ENCODE results near the gene ACVRL1. TPM values are rescaled to one million over a fixed set of nuclear protein-coding genes. Genes with fewer than 3 reads are reported as not detected.

Gene ACVRL1
- 100 to 1,000 TPM in 1 of 4 donors, 10 to 100 TPM in 3; 46.4 to 169 (median 56.8) TPM for total RNA-seq

DNA sequence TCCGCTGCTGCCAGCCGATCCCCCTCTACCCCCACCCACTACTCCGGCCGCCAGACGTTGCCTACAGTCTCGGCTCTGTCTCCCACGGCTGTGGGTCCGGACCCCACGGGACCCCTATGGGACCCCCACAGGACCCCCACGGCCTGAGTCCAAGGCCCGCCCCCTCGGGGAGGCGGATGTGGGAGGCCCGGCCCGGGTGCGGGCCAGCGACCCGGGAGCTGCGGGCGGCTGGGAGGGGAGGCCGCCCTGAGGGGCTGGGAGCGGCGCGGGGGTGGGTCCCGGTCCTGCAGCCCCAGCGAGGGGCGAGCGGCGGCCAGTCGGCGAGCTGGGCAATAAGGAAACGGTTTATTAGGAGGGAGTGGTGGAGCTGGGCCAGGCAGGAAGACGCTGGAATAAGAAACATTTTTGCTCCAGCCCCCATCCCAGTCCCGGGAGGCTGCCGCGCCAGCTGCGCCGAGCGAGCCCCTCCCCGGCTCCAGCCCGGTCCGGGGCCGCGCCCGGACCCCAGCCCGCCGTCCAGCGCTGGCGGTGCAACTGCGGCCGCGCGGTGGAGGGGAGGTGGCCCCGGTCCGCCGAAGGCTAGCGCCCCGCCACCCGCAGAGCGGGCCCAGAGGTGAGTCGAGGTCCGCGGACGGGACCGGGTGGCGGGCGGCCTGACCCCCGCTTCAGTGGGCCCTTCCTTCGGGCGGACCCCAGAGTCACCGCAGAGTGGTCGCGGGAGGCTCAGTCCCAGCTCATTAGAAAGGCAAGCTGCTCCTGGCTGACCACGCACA is at the start of gene ACVRL1:
TSS of gene ACVRL1 (plus strand) at position 422 of the 773 bp plus-strand sequence. CDS start 4,971 bp downstream, outside the sequence.
- Histone ChIP-seq H3K9me3 (no peaks in the 10 kb centered on the region), H3K4me3 (peak within 1 kb of the TSS; percentile 35 to 78 (median 53)), H3K27ac (peak within 1 kb of the TSS; percentile 73 to 92 (median 86)), H3K27me3 (no peaks in the 10 kb centered on the region), H3K4me1 (peaks cover 0 to 41% (median 3%) of the 10 kb centered on the region in 4 donors), H3K36me3 (no peaks in the 10 kb centered on the region)
- TF ChIP-seq POLR2A (IDR thresholded peaks at IDR 0.05): no peak
- peak in 2 of 3 donors; percentile 50 to 63 for DNase-seq

DNA sequence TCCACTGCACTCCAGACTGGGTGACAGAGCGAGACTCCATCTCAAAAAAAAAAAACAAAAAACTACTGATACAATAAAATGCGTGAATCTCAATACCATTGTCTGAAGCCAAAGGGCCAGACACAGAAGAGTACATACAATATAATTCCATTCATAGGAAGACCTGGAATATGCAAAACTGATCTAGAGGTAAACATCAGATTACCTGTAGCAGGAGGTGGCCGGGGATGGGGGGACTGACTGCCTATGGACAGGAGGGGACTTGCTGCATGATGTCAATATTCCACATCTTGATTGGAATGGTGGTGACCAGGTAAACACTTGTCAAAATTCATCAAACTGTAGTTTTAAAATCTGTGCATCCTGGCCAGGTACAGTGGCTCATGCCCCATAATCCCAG is 46.3 kb upstream of the ACVRL1 start:
- TF ChIP-seq, protein P1, sequence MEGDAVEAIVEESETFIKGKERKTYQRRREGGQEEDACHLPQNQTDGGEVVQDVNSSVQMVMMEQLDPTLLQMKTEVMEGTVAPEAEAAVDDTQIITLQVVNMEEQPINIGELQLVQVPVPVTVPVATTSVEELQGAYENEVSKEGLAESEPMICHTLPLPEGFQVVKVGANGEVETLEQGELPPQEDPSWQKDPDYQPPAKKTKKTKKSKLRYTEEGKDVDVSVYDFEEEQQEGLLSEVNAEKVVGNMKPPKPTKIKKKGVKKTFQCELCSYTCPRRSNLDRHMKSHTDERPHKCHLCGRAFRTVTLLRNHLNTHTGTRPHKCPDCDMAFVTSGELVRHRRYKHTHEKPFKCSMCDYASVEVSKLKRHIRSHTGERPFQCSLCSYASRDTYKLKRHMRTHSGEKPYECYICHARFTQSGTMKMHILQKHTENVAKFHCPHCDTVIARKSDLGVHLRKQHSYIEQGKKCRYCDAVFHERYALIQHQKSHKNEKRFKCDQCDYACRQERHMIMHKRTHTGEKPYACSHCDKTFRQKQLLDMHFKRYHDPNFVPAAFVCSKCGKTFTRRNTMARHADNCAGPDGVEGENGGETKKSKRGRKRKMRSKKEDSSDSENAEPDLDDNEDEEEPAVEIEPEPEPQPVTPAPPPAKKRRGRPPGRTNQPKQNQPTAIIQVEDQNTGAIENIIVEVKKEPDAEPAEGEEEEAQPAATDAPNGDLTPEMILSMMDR (IDR thresholded peaks at IDR 0.05): no peak
- no peak for TF ChIP-seq POLR2A (IDR thresholded peaks at IDR 0.05)

DNA sequence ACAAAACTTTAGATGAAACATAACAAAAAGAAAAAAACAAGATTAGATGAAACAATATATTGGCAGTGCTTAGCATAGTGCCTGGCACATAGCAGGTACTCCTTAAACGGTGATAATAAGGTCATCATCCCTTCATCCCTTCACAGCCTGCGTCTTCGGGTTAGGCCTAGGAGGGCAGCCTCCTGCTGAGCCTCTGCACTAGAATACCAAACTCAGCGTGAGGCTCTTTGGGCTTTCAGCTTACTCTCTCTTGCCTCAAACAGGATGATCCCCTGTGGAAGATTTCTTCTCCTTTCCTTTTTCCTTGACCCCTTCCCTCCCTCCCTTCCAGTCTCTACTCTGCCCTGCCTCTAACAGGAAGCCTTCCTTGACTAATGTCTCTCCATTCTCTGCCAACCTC is 44.4 kb upstream of the ACVRL1 start:
- Histone ChIP-seq H3K36me3 (no peaks in the 10 kb centered on the region), H3K4me3 (no peak overlapping the region), H3K27ac (no peak overlapping the region), H3K9me3 (no peaks in the 10 kb centered on the region), H3K27me3 (peaks cover 0 to 9% of the 10 kb centered on the region in 2 donors), H3K4me1 (peaks cover 0 to 19% (median 7%) of the 10 kb centered on the region in 4 donors)
- no peak for DNase-seq
- TF ChIP-seq POLR2A (IDR thresholded peaks at IDR 0.05): no peak
- TF ChIP-seq, protein P1 (IDR thresholded peaks at IDR 0.05): no peak

More for the DNA sequence above, 46.3 kb upstream of the ACVRL1 start:
- Histone ChIP-seq H3K4me1 (peaks cover 0 to 19% (median 7%) of the 10 kb centered on the region in 4 donors), H3K36me3 (no peaks in the 10 kb centered on the region), H3K9me3 (no peaks in the 10 kb centered on the region), H3K27me3 (peaks cover 0 to 9% of the 10 kb centered on the region in 2 donors), H3K4me3 (no peak overlapping the region), H3K27ac (no peak overlapping the region)
- DNase-seq: no peak

DNA sequence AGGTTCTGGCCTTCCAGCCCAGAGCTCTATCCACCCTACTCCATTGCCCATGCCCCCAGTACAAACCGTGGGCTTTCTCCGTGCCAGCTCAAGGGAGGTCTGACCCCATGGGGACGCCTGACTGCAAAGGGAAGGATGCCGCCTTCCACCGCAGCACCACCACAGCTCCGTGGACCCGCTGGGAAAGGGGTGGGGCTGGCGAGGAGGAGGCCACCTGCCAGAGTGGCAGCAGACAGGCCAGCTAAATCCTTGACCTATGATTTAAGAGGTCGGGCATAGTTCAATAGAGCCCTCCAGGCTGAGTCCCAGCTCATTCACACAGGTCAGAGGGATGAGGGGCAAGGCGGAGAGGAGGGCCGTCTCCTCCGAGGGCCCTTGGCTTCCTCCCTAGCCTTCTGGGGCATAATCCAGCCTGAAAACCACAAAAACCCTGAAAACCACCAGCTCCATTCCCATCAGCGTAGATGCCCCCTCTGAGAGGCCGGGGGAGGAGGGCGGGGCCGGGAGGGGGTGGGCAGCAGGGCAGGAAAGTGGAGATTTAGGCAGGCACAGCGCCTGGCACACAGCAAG is 43.9 kb upstream of the ACVRL1 start:
- Histone ChIP-seq H3K36me3 (no peaks in the 10 kb centered on the region), H3K27me3 (peaks cover 0 to 9% of the 10 kb centered on the region in 2 donors), H3K4me3 (peak overlapping the region in 2 of 4 donors; percentile 27 to 30), H3K9me3 (no peaks in the 10 kb centered on the region), H3K27ac (no peak overlapping the region), H3K4me1 (peaks cover 0 to 19% (median 7%) of the 10 kb centered on the region in 4 donors)
- DNase-seq: no peak
- no peak for TF ChIP-seq POLR2A (IDR thresholded peaks at IDR 0.05)
- TF ChIP-seq, protein P1 (IDR thresholded peaks at IDR 0.05): no peak

DNA sequence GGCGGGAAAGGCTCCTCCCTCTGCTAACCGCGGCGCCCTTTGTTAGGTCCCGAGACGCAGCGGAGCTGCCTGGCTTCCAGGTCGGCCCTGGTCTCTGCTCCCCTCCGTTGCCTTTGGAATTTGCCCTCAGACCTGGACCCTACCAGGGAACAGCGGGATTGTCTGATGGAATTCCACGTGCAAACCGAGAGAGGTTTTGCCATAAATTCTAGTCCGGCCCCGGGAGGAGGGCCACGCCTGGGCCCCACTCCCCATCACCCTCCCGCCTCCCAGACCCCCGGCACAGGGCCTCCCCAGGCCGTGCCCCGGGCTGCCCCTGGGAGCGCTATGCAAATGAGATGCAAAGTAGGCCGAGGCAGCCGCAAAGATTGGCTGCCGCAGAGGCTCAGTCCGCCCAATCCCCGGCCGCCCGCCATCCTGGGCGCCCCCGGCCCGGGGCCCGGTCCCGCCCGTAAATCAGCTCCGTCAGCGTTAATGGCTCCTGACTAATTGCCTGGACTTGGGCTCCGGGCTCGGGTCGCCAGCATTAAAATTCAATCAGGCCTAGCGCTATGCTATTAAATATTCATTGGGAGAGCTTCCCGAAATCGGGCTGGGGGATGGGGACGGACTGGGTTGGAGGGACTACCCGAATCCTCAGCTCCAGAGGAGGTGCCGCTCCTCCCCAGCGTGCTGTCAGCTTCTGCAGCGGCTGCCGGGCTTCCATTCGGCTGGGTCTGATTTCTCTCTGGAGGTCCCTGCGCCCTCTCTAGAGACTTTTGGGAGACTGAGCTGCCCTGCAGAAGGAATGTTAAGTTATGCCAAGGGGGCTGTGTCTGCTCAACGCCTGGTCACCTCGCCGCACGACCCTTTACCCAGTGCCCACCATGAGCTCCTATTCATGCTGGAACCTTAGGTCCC is 43.1 kb upstream of the ACVRL1 start:
- TF ChIP-seq POLR2A (IDR thresholded peaks at IDR 0.05): no peak
- Histone ChIP-seq H3K4me1 (peaks cover 0 to 26% (median 9%) of the 10 kb centered on the region in 4 donors), H3K27me3 (peaks cover 0 to 13% of the 10 kb centered on the region in 2 donors), H3K27ac (no peak overlapping the region), H3K9me3 (no peaks in the 10 kb centered on the region), H3K36me3 (no peaks in the 10 kb centered on the region), H3K4me3 (peak overlapping the region; percentile 8 to 30 (median 28))
- DNase-seq: no peak
